HG02884 (cell line): ENCODE data around the gene TFPI.

Experiments used
- ATAC-seq: cut with Tn5 transposase; IDR thresholded peaks from one replicate; pipeline ENCODE4 v1.9.1; 2021; ENCODE audit warnings: mild to moderate bottlenecking, moderate library complexity; ENCODE audit not compliant: unreplicated experiment

Gene TFPI

GRCh38 chr2:187422282-187422681 is 132.0 kb downstream of the TFPI start:
- ATAC-seq: no peak

DNA sequence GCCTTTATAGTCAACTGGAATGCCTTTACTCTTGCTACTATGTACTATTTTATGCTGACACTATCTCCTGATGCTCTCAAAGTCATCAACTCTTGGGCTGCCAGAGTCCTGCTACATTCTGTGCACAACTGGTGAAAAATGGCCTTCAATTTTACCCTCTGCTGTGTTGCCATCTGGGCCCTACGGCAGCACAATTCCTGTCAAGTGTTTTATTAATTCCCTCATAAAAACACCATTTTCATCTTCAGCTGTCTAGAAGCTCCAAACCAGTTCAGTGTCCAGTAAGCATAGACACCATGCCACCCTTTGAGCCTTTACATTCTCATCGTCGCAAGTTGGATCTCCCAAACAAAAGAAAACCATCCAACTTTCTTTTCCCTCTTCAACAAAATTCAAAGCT is 132.7 kb downstream of the TFPI start:
- no peak for ATAC-seq

DNA sequence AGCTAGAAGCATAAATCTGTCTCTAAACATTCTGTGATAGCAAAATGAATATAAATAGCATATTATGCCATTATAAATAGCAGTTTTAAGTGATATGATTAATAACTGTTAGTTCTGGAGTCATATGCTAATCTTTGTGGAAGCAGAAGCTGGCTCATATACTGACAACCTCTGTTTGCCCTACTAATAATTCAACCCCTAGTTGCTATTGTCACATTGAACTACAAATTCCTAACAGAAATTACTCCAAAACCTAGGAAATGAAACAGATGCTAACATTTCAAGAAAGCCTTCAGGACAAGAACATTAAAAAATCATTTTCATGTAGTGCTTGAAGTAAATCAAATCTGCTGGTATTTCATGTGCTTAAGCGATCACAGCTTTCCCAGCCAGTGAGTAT is 134.4 kb downstream of the TFPI start:
- ATAC-seq: no peak

- no peak for ATAC-seq
These were observed 138.8 kb downstream of the TFPI start for GRCh38 chr2:187415449-187415848.
